Neuronal stem cell (in vitro differentiated cells): ENCODE measurements around the gene CAMK1.

ENCODE experiments used
- DNase-seq: peaks from one replicate; pipeline ENCODE4 v3.0.0-alpha.2; 2013; ENCODE audit warnings: low spot score
- H2AFZ ChIP-seq: one replicate; pipeline ENCODE4 v1.6.1; 2013; ENCODE audit warnings: mild to moderate bottlenecking, low read length, inconsistent platforms
- H2AK5ac ChIP-seq: 2 replicates; pipeline ENCODE4 v1.6.1; 2013; ENCODE audit warnings: low read depth, mild to moderate bottlenecking, inconsistent platforms, low read length, moderate library complexity, mixed read lengths
- H2BK120ac ChIP-seq: 2 replicates; pipeline ENCODE4 v1.6.1; 2013; ENCODE audit warnings: low read depth, mild to moderate bottlenecking, inconsistent platforms, low read length, moderate library complexity, mixed read lengths
- H2BK12ac ChIP-seq: one replicate; pipeline ENCODE4 v1.6.1; 2013; ENCODE audit warnings: low read length, inconsistent platforms
- H2BK15ac ChIP-seq: 2 replicates; pipeline ENCODE4 v1.6.1; 2013; ENCODE audit warnings: mild to moderate bottlenecking, low read length, inconsistent platforms, mixed read lengths
- H2BK5ac ChIP-seq: one replicate; pipeline ENCODE4 v1.6.1; 2013; ENCODE audit warnings: inconsistent platforms, mild to moderate bottlenecking, low read length, moderate library complexity
- H3K14ac ChIP-seq: one replicate; pipeline ENCODE4 v1.6.1; 2013; ENCODE audit warnings: low read length, inconsistent platforms
- H3K18ac ChIP-seq: 2 replicates; pipeline ENCODE4 v1.6.1; 2013; ENCODE audit warnings: low read length, inconsistent platforms
- H3K23ac ChIP-seq: 2 replicates; pipeline ENCODE4 v1.6.1; 2013; ENCODE audit warnings: low read depth, mild to moderate bottlenecking, mixed read lengths, low read length, inconsistent platforms; ENCODE audit not compliant: poor library complexity
- H3K27ac ChIP-seq: replicated peaks from 3 replicates; pipeline ENCODE4 v1.5.1; 2013; ENCODE audit warnings: low read length, inconsistent platforms
- H3K27me3 ChIP-seq, 3 experiments: 2 replicates each; pipeline ENCODE4 v1.6.1; 2013; ENCODE audit warnings: low read length in 3 of 3, mild to moderate bottlenecking in 2 of 3, inconsistent platforms in 1 of 3, low read depth in 1 of 3, mixed read lengths in 1 of 3, moderate library complexity in 1 of 3; ENCODE audit not compliant: control insufficient read depth in 3 of 3, insufficient read depth in 3 of 3
- H3K36me3 ChIP-seq, 2 donors: replicated peaks in 1 of 2; 2 replicates each; pipeline ENCODE4 v1.6.1; 2013; ENCODE audit warnings: low read length in 2 of 2; ENCODE audit not compliant: control insufficient read depth in 2 of 2, insufficient read depth in 2 of 2
- H3K4ac ChIP-seq: 2 replicates; pipeline ENCODE4 v1.6.1; 2013; ENCODE audit warnings: inconsistent platforms, mild to moderate bottlenecking, low read length, moderate library complexity
- H3K4me1 ChIP-seq, 2 donors: 1 replicate in 1 of 2; 2 replicates in 1 of 2; pipeline ENCODE4 v1.6.1; 2013; ENCODE audit warnings: low read length in 2 of 2, low read depth in 1 of 2; ENCODE audit not compliant: control insufficient read depth in 2 of 2, insufficient read depth in 1 of 2
- H3K4me2 ChIP-seq: one replicate; pipeline ENCODE4 v1.6.1; 2013; ENCODE audit warnings: mild to moderate bottlenecking, low read length, inconsistent platforms; ENCODE audit not compliant: insufficient read depth, poor library complexity, severe bottlenecking
- H3K4me3 ChIP-seq, 2 donors: 2 replicates each; pipeline ENCODE4 v1.5.1; 2013; ENCODE audit warnings: low read length in 2 of 2, mild to moderate bottlenecking in 2 of 2, inconsistent platforms in 1 of 2, moderate library complexity in 1 of 2
- H3K79me1 ChIP-seq: one replicate; pipeline ENCODE4 v1.6.1; 2013; ENCODE audit warnings: low read depth, mild to moderate bottlenecking, inconsistent platforms, low read length, moderate library complexity
- H3K9ac ChIP-seq: one replicate; pipeline ENCODE4 v1.6.1; 2013; ENCODE audit warnings: mild to moderate bottlenecking, low read depth, low read length, inconsistent platforms; ENCODE audit not compliant: poor library complexity
- H3K9me3 ChIP-seq, 2 donors: replicated peaks in 1 of 2; 2 replicates each; pipeline versions ENCODE3 to v1.6.1; 2013; ENCODE audit warnings: low read length in 2 of 2, mild to moderate bottlenecking in 2 of 2, inconsistent platforms in 1 of 2, low read depth in 1 of 2, mixed read lengths in 1 of 2, moderate library complexity in 1 of 2; ENCODE audit not compliant: control insufficient read depth in 2 of 2, insufficient read depth in 1 of 2
- H4K8ac ChIP-seq: one replicate; pipeline ENCODE4 v1.6.1; 2013; ENCODE audit warnings: low read depth, mild to moderate bottlenecking, inconsistent platforms, low read length, moderate library complexity
- H4K91ac ChIP-seq: one replicate; pipeline ENCODE4 v1.6.1; 2013; ENCODE audit warnings: low read length, low read depth, mild to moderate bottlenecking, inconsistent platforms; ENCODE audit not compliant: poor library complexity
- WGBS, 2 donors: extraction: QIAGEN DNeasy Blood & Tissue Kit; methylation state at CpG; one replicate each; pipeline ENCODE4 v1.1.7; 2013; ENCODE audit warnings: missing lambda C conversion rate in 2 of 2, mixed read lengths in 1 of 2; ENCODE audit not compliant: insufficient read length in 2 of 2, insufficient replicate concordance in 1 of 2; ENCODE audit errors: extremely low coverage in 2 of 2; 5-methylcytosine and 5-hydroxymethylcytosine counted together

CAMK1 gene

DNA sequence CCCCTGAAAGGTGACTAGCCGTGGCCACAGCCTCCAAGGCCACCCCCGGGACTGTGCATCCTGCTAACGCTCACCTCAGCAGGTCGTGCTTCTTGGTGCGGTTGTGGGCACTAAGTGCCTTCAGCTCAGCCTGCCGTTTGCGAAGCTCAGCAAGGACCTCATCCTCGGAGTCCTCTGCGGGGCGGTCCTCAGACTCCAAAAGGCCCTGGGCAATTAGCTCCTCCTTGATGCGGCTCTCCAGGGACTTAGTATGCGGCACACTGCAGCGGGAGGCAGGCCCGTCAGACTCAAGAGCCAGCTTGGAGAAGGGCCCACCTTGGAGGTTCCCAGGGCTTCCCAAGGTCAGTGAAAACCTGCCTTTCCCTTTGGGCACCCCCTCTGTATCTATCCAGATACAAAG, 14.2 kb upstream of the CAMK1 start:
- Histone ChIP-seq H4K8ac (no peak overlapping the region), H2BK12ac (no peak overlapping the region), H3K23ac (no peak overlapping the region), H3K27me3 (no peaks in the 10 kb centered on the region), H2AK5ac (no peak overlapping the region), H3K36me3 (peaks cover 39 to 92% of the 10 kb centered on the region in 2 donors), H4K91ac (no peak overlapping the region), H3K27ac (no peak overlapping the region), H2BK5ac (no peak overlapping the region), H3K4ac (no peak overlapping the region), H3K18ac (no peak overlapping the region), H3K4me1 (no peaks in the 10 kb centered on the region), H3K9me3 (no peaks in the 10 kb centered on the region), H3K79me1 (peaks cover 3% of the 10 kb centered on the region), H2BK15ac (no peak overlapping the region), H2BK120ac (no peak overlapping the region), H3K4me3 (no peak overlapping the region), H3K9ac (no peak overlapping the region), H2AFZ (no peak overlapping the region), H3K4me2 (no peak overlapping the region), H3K14ac (no peak overlapping the region)
- WGBS, 2 donors, result no CpG with 5 or more reads among the region's 14 CpGs
- DNase-seq, result no peak

DNA sequence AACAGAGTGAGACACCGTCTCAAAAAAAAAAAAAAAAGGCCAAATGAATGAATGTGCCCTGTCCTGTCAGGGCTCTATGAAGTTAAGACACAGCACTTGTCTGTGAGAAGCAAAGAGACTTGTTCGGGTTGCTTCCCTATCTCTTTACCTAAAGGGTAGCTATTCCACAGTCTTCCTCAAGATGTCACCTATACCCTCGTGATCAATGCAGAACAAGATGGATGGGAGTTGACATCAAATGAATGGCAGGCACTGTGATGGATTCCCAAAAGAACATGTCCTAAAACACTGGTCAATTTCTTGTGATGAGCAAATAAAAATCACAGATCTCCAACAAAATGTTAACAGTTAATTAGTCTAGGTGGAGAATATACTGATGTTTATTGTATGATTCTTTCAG, 13.0 kb upstream of the CAMK1 start:
- Histone ChIP-seq H3K79me1 (peaks cover 3% of the 10 kb centered on the region), H2BK5ac (no peak overlapping the region), H3K9ac (no peak overlapping the region), H3K4ac (no peak overlapping the region), H2BK12ac (no peak overlapping the region), H3K27ac (no peak overlapping the region), H3K4me1 (no peaks in the 10 kb centered on the region), H4K91ac (no peak overlapping the region), H3K14ac (no peak overlapping the region), H4K8ac (no peak overlapping the region), H2BK15ac (no peak overlapping the region), H3K27me3 (no peaks in the 10 kb centered on the region), H3K36me3 (peaks cover 37 to 87% of the 10 kb centered on the region in 2 donors), H3K9me3 (no peaks in the 10 kb centered on the region), H3K4me3 (no peak overlapping the region), H3K4me2 (no peak overlapping the region), H2AK5ac (no peak overlapping the region), H3K23ac (no peak overlapping the region), H2AFZ (no peak overlapping the region), H3K18ac (no peak overlapping the region), H2BK120ac (no peak overlapping the region)
- no CpG with 5 or more reads among the region's 3 CpGs for WGBS, 2 donors
- no peak for DNase-seq

DNA sequence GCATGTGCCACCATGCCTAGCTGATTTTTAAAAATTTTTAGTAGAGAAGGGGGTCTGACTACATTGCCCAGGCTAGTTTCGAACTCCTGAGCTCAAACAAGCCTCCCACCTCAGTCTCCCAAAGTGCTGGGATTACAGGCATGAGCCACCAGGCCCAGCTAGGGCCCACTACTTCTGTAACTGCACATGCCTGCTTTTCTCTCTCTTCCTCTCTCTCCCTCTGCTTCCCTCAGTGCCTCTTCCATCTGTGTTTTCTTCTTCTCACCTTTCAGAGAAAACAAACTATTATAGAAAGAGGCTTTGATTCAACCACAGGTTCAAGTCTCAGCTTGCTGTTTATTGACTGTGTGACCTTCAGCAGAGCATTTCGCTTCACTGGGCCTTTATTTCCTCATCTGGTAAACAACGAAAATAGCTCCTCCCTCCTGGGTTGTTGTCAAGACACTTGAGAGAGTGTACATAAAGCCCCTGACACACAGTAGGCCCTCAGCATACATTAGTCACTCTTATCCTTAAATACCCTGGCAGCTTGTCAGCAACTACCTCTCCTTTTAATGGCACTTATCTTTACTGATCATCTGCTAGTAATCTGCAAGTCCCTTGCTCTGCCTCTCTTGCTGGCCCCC, 12.3 kb upstream of the CAMK1 start:
- Histone ChIP-seq H3K14ac (no peak overlapping the region), H3K9ac (no peak overlapping the region), H4K8ac (no peak overlapping the region), H4K91ac (no peak overlapping the region), H2BK120ac (no peak overlapping the region), H3K23ac (no peak overlapping the region), H3K27me3 (no peaks in the 10 kb centered on the region), H2BK12ac (no peak overlapping the region), H3K4ac (no peak overlapping the region), H2BK15ac (no peak overlapping the region), H2AFZ (no peak overlapping the region), H3K18ac (no peak overlapping the region), H3K9me3 (no peaks in the 10 kb centered on the region), H3K79me1 (peaks cover 3% of the 10 kb centered on the region), H3K4me1 (no peaks in the 10 kb centered on the region), H3K27ac (no peak overlapping the region), H3K36me3 (peaks cover 33 to 80% of the 10 kb centered on the region in 2 donors), H2AK5ac (no peak overlapping the region), H2BK5ac (no peak overlapping the region), H3K4me3 (no peak overlapping the region), H3K4me2 (no peak overlapping the region)
- WGBS, 2 donors, result no CpG with 5 or more reads among the region's 3 CpGs
- DNase-seq, result no peak

DNA sequence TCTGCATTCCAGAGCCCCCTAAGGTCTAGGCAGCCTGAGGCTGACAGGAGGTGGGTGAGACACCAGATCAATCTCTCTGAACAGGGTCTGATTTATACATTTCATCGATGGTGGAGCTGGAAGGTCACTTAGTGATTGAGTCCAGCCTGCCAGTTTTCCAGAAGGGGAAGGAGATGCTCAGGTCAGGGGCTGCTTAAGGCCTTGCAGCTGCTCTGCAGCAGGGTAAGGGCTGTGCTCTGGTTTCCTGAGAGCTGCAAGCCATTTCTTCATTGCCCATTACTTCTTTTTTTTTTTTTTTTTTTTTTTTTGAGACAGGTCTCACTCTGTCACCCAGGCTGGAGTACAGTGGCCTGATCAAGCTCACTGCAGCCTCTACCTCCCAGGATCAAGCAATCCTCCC, 11.8 kb upstream of the CAMK1 start:
- no peaks in the 10 kb centered on the region for H3K9me3 ChIP-seq
- H2AFZ ChIP-seq, result no peak overlapping the region
- no peaks in the 10 kb centered on the region for H3K4me1 ChIP-seq
- peaks cover 30 to 74% of the 10 kb centered on the region in 2 donors for H3K36me3 ChIP-seq
- DNase-seq, result no peak
- H2BK5ac ChIP-seq, result no peak overlapping the region
- no peak overlapping the region for H2BK15ac ChIP-seq
- no peak overlapping the region for H2BK12ac ChIP-seq
- H2AK5ac ChIP-seq, result no peak overlapping the region
- no peak overlapping the region for H3K23ac ChIP-seq
- peaks cover 3% of the 10 kb centered on the region for H3K79me1 ChIP-seq
- H3K18ac ChIP-seq, result no peak overlapping the region
- no peak overlapping the region for H3K4ac ChIP-seq
- H3K9ac ChIP-seq, result no peak overlapping the region
- H3K27ac ChIP-seq, result no peak overlapping the region
- H4K8ac ChIP-seq, result no peak overlapping the region
- no peak overlapping the region for H3K4me3 ChIP-seq
- H3K4me2 ChIP-seq, result no peak overlapping the region
- H4K91ac ChIP-seq, result no peak overlapping the region
- WGBS, 2 donors, result no CpG with 5 or more reads among the region's 1 CpG
- H3K27me3 ChIP-seq, result no peaks in the 10 kb centered on the region
- H3K14ac ChIP-seq, result no peak overlapping the region
- H2BK120ac ChIP-seq, result no peak overlapping the region
